NCI-H1694 (cell line): Measurements from ENCODE around the gene GOLM1.
"Not testable (repeated sequence)": the region's sequence is repeated elsewhere in the genome, so short reads cannot be mapped to it uniquely, and the experiment has no call there.

Experiments
- DNase-seq: peaks from one replicate; lab custom pipeline; 2025; lab: John Stamatoyannopoulos, UW

GOLM1 gene

DNA sequence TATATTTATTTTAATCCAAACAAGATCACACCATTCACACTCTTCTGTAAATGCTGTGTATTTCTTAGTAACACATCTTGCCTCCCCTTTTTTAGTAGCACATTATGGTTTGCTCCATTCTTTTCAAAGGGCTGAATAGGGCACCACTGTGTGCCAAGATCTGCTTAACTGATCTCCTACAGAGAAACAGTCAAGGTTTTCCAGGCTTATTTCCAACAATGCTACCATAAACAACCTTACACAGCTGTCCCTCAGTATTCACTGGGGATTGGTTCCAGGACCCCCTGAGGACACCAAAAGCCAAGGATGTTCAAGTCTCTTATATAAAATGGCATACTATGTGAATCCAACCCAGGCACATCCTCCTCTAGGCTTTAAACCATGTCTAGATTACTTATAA, 16.5 kb downstream of the GOLM1 start:
- peak; percentile 50 for DNase-seq

DNA sequence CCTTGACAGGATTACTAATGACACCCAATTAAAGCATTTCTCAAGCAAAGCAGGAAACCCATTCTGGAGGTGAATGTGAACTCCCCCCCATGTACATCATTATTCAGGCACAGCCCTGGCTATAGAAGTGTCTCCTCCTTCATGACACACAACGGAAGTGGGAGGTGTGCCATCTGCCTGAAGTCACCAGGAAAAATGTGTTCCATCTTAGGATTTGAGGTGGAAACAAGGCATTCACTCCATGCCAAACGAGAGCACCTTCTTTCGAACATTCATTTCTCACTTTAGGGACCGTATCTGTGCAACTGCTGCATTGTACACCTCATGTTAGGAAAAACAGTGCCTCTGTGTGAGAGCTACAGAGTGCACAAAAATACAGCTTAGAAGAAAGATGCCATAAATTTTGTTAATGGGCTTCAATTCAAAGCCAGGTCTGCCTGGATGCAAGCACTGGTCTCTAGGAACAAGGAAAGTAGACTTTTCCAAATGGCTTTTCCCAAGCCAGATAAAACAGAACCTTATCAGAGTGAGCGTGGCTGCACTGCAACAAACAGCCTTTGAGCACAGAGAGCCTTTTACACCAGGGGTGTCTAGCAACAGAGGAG, 19.4 kb downstream of the GOLM1 start:
- no peak for DNase-seq

DNA sequence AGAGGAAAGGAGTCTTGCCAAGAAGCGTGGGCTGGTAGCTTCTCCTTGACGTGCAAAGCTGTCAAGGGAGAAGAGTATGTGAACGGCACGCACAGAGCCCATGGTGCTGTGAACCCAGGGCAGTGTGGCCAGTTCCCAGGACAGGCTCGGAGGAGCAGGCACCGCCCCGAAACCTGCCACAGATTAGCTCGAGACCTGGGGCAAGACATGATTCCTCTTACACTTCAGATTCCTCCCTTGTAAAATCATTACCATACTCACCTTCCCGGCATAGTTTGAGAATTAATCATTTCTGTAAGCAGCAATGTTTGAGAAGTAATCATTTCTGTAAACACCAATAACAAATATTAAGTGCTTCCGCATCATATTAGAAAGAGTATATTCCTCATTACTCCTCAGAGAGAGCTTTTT, 19.9 kb downstream of the GOLM1 start:
- no peak for DNase-seq

DNA sequence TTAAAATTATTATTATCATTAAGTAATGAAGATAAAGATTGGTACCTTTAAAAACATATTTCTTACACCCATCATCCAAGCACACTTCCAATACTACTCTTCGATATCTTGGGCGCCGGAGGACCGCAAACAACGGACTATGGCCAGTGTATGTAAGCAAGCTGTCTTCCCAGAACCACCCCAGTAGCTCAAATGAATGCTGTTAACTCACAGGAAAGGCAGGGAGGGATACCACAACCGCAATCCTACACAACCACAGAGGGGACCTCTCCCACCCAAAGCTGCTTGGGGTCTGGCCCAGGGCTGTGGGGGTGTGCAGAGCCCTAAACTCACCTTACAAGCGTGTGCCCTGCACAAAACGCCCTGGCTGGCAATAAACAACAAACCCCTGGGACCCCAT, 20.6 kb downstream of the GOLM1 start:
- no peak for DNase-seq

DNA sequence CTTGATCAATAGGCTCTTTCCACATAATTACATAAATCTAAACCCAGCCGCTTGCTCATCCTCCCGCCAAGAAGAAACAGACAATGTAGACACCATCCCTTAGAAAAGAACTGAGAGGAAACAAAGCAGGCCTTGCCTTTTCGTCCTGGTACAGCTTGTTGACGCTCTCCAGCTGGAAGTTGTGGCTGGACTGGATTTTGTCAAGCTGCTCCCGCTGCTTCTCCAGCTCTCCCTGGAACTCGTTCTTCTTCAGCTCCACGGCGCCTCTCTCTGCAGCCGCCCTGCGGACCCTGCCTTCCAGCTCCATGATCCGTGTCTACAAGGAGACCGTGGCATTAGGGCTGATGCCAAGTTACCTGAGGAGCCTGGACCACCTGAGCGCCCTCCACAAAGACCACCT, 22.1 kb downstream of the GOLM1 start:
- no peak for DNase-seq

DNA sequence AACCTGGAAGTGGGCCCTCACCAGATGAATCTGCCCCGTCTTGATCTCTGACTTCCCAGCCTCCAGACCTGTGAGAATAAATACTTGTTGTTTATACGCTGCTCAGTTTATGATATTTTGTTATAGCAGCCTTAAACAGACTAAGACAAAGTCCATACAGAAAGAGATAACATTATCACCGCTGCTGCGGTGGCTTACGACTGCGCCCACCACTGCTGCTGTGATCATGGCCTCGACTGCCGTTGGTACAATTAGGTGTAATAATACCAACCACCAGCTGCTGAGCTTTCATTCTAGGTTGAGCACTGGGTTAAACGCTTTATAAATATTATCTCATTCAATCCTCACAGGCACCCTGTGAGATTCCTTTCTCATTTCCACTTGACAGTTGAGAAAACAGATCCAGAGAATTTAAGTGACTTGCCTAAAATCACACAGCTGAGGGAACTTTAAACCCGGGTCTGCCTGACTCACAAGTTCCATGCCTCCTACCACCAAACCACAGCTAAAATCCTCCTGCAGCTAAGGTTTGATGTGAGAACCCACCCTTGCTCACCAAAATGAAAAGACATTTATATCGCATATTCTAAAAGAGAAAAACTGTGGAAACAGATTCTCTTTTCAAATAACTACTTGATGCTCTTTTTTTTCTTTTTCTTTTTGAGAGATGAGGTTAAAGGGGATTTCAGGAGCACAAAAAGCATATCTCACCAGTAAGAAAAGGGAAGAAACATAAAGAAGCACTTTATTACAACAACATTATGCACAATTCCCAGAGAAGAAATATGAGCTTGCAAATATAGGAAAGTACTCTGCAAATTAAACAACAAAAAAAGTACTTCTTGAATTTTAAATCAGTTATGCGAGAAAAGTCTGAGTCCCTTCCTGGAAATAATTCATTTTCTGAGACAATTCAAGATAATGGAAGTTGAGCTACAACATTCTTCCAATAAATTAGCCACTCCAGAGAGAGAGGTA, 23.9 kb downstream of the GOLM1 start:
- no peak for DNase-seq

DNA sequence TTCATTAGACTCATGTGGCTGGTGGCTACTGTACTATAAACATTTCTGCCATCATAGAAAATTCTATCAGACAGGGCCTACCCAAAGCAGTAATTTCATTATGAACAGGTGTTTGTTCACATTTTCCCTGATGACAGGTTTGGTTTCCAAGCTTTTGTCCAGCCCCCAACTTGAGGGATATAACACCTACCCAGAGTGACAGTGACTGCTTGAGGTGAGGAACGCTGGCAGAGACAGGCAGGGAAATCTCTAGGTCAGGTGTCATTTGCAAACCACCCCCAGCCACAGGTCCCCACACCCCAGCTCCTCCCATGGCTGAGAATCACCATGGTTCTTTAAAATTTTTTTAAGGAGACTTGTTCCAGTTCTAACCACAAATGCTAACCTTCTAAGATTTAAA, 25.5 kb downstream of the GOLM1 start:
- no peak for DNase-seq

DNA sequence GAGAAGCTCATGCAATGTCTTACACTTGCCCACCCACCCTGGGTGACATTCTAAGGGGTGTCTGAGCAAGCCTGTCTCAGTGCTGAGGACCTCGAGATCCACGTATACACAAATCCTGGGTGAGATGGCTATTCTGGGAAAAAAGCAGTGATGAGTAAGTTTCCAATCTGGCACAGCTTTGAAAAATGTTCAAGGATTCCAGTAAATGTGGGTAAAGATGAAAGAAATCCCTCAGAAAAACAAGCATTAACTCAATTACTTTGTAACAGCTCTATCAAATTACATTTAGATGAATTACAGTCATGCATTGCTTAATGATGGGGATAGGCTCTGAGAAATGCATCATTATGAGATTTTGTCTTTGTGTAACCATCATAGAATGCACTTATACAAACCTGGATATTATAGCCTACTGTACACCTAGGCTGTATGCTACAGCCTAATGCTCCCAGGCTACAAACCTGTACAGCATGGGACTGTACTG, 26.9 kb downstream of the GOLM1 start:
- DNase-seq = no peak

DNA sequence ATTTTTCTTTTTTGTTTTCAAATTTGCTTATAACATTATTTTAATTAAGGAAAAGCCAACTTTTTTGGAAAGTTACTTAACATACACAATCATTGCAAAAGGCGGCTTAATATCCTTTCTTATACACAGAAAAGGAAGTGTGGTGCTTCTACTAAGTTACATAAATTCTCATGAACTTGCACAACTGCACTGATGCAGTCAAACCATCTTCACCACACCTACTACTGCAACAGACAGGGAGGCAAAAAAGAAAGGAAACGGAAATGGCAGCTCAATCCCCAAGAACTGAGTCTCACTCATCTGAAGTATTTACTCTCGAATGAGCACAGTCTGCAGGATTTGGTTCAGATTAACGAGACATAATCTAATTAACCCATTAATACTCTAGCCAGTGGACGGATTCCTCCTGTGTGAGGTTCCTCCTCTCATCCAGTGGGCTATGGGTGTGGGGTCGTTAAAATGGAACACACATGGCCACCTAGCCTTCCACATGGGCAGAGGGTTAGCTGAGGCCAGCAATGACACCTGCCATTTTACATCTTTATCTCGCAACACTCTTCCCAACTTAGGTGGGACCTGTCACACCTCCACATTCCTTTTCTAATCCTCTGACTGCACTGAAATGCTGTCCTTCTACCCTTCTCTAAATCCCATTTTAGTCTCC, 30.0 kb downstream of the GOLM1 start:
- no peak for DNase-seq

DNA sequence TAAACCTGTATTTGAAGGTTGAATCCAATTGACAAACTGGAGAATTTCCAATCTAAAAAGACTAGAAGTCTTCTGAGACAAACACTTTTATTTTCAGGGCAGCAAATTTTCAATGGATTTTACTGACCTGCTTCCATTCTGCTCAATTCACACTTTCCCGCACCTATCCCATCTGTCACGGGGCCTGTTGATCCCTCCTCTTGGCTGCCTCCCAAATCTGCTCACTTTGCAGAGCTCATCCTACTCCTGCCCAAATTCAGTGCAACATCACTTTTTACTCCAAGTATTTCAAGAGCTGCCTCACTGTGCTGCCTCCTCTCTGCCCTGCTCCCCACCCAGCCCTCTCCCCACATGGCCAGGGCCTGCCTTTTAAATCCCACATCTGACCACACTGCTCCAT, 35.1 kb downstream of the GOLM1 start:
- DNase-seq = peak; percentile 45

DNA sequence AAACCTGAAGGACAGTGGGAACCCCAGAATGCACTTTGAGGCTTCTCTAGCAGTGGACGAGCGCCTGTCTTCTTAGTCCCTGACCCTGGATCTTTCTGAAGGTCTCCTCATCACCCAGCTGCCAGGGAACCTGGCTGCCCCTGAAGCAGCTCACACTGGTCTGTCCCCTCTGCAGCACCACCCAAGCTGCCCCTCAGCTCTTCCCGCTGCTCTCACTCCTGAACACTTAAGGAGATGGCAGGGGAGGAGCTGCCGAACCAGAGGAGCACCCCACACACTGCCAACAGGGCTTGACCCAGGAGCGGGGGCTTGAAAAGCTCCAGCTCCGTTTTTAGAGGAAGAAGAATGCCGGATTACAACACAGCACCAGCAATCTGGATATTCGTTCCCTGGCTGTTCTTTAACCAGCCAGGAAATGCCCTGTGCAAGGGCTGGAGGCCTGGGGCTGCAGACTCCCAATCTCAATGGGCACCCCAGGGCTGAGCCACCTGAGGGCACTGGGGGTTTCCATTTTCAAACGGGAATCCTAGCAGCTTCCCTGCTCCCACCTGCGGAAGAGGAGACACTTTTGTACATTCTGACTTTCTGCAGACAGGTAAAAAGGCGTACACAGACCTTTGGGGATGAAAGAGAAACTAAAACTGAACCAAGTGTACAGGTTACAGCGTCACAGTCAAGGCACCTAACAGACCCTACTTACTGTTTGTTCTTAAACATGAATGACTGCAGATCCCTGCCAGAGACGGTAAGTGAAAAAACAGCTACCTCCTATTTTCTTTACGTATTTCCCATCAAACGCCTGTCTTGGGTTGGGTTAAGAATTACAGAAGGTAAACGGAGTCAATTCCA, 36.3 kb downstream of the GOLM1 start:
- no peak for DNase-seq

DNA sequence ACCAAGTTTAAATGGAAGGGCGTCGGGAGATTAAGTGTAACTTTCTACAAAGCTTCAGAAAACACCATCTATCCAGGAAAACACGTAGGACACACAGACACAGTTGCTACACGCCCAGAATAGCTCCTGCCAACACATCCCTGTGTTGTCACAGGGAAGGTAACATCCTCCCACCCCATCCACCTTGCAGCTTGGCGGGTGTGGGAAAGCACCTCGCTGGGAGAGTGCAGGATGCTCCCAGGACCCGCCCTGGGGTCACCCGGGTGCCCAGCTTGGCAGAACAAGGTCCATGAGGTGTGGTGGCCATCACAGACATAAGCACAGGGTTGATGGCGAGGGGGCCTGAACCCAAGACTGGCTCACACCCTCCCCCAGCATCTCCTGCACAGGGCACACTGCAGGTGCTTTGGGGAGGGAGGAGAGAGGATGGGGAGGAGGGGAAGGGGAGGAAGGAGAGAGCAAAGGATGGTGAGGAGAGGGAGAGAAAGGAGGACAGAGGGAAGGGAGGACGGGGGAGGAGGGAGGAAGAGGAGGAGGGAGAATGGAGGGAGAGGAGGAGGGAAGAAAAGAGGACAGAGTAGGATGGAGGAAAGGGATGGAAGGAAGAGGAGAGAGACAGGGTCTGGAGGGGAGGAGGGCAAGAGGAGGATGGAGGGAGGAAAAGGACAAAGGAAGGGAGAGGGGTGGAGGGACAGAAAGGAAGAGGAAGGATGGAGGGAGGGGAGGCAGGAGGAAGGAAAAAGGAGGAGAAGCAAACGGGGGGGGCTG, 37.2 kb downstream of the GOLM1 start:
- no peak for DNase-seq

DNA sequence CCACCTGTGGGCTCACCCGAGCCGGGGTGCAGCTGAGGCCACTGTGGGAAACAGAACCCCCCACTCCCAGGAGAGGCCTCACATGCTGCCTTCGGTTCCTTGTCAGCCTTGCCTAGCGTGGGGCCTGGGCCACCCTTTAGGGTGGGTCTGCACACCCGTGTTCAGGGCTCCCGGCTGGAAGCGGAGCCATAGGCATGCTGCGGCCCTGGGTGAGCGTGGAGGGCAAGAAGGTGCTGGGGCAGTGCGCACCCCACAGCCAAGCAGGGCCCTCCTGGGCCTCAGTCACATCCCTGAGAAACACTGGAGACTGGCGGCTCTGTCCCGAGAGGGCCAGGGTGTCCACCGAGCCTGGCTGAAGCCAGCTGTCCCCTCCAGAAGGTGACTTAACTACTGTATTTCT, 41.9 kb downstream of the GOLM1 start:
- no peak for DNase-seq

DNA sequence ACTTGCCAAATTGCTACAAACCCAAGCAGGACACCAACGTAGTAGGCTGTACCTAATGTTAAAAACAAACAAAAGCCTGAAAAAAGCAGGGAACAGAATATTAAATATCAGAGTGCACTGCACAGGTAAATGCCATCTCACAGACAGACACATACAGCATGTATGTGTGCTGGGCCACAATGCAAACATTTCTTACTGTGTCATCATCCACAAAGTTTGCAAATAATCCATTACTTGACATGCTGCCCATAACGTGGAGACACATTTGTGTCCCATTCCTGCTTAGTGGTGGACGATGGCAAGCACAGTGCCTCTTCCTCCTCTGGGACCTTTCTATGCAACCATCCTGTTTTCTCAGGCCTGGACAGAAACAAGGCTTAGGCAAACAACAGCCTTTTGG, 44.7 kb downstream of the GOLM1 start:
- no peak for DNase-seq

DNA sequence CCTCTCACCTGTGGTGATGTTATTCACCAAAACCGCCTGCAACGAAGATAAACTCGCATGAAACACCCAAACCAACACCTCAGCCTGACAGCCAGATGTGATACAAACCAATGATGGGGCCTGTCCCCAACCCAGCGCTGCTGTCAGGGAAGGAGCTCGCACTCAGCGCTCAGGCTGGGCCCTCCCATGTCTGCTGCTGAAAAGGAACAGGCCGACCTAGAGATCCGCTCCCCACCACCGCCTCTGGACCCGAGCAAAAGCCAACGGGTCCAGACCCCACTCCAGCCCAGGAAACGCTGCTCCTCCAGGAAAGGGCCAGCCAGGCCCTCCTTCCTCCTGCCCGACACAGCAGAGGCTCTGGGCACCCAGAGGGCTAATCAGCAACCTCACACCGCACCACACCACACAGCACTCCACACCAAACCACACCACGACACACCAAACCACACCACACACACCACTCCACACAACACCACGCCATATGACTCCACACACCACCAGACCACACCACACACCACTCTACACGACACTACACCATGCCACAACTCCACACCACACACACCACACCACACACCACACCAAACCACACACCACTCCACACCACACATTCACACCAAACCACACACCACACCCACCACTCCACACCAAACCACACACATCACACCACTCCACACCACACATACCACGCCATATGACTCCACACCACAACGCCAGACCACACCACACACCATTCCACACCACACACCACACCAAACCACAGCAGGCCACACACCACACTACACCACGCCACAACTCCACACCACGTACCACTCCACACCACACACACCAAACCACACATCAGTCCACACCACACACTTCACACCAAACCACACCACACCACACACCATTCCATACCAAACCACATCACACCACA, 46.5 kb downstream of the GOLM1 start:
- DNase-seq = no peak

DNA sequence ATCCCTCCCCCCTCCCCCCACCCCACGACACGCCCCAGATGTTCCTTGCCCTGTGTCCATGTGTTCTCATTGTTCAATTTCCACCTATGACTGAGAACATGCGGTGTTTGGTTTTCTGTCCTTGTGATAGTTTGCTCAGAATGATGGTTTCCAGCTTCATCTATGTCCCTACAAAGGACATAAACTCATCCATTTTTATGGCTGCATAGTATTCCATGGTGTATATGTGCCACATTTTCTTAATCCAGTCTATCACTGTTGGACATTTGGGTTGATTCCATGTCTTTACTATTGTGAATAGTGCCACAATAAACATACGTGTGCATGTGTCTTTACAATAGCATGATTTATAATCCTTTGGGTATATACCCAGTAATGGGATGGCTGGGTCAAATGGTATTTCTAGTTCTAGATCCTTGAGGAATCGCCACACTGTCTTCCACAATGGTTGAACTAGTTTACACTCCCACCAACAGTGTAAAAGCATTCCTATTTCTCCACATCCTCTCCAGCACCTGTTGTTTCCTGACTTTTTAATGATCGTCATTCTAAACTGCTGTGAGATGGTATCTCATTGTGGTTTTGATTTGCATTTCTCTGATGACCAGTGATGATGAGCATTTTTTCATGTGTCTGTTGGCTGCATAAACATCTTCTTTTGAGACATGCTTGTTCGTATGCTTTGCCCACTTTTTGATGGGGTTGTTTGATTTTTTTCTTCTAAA, 51.2 kb downstream of the GOLM1 start:
- not testable (repeated sequence) for DNase-seq

DNA sequence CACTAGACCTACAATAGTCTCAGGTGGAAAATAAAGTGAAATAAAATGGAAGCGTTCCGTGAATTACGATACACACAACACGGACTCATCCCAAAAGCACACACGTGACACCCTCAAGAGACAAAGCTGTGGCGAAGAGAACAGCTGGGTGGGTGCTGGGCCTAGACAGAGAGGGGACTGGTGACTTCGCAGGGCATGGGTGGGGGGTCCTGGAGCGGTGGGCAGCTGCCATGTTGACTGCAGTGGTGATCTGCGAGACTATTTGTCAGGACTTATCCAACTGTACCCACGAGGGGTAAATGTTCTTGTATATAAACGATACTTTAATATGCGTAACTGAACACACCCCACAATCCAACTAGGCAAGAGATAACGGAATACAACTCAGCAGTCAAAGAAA, 52.0 kb downstream of the GOLM1 start:
- no peak for DNase-seq

DNA sequence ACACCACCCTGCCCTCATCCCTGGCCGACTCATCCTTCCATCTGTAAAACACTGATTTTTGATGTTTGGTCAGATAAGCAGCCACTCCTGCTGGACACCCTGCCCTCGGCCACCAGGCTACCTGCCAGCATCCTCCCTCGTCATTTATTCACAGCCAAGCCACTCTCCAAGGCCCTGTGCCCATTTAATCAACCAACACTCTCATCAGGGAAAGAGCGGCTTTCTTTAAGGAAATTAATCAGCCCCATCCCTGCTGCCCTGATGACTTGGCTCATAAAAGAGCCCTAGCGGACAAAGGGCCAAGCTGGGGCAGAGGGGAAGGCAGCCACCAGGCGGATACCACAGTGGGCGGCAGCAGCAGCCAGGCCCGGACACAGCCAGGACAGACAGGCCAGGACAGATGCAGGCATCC, 52.4 kb downstream of the GOLM1 start:
- DNase-seq = no peak

DNA sequence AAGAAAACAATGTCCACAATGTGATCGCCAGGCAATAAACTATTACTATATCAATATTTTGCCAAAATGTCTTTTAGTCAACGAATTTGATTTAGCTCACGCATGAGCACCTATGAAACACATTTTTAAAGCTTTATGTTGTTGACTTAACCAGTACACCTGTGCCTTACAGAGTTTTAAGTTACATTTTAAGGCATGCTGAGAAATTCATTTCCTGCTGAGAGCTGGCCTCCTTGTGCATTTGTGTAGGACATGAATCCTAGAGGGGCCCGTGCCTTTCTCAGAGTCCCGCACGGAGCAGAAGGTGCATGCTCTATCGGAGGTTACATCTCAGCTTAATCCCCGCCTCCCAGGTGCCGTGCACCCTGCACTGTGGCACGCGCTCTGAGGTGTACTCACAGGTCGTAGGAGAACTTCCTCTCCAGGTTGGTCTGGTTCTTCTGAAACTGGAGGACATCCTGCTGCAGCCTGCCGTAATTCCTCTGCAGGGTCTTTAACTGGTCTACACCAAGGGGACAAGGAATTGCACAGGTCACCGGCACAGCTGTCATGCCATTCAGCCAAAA, 53.2 kb downstream of the GOLM1 start:
- DNase-seq = no peak
